Measurements from ENCODE around the gene HARS2. TPM values are rescaled to one million over a fixed set of nuclear protein-coding genes. Genes with fewer than 3 reads are reported as not detected.
"Not testable (repeated sequence)": the region's sequence is repeated elsewhere in the genome, so short reads cannot be mapped to it uniquely, and the experiment has no call there.

The HARS2 gene
- 10 to 100 TPM; 20.9 to 28.1 TPM for total RNA-seq

GRCh38 chr5:140690941-140691924 lies at the start of gene HARS2, which contains the start of gene HARS1:
HARS2 (plus strand) TSS chr5:140691455; CDS start chr5:140691649, 194 bp downstream.
HARS1 (minus strand) TSS chr5:140691370; CDS start chr5:140691304, 66 bp downstream.
- Mint-ChIP-seq H3K36me3 (ENCODE audit: low read depth) (peaks cover 49% of the 10 kb centered on the region), H3K27me3 (no peaks in the 10 kb centered on the region), H3K4me1 (peaks cover 41% of the 10 kb centered on the region), H3K9me3 (ENCODE audit: low read depth) (no peaks in the 10 kb centered on the region), H3K27ac (peak within 1 kb of the TSS; percentile 98), H3K4me3 (peak within 1 kb of the TSS; percentile 97)
- intact Hi-C loops (cut with DNase I, micrococcal nuclease) = loop anchor here (1.0 to 10.0 kb wide), 11 partner anchors 9 to 576 kb away; partner anchors contain the start of genes ANKHD1 (in 2 of the 2), IK (in 2 of the 2), NDUFA2 (in 2 of the 2) and TMCO6 (in 2 of the 2)
- CTCF ChIA-PET = interaction anchor here (0.7 to 1.6 kb wide), 7 partner anchors 9 to 328 kb away, joined by 4 to 11 read pairs (median 5); partner anchors contain the start of genes IK, NDUFA2, SLC35A4 and ZMAT2
- POLR2A ChIA-PET = interaction anchor here (0.5 to 1.6 kb wide), 13 partner anchors 9 to 290 kb away, joined by 3 to 15 read pairs (median 3); partner anchors contain the start of genes DND1, IK, NDUFA2 and WDR55
- ATAC-seq = peak; percentile 95
- peak; percentile 91 for DNase-seq

GRCh38 chr5:140641716-140642115 lies 49.5 kb upstream of the HARS2 start:
- Mint-ChIP-seq H3K27me3 (no peaks in the 10 kb centered on the region), H3K4me1 (peaks cover 39% of the 10 kb centered on the region), H3K9me3 (ENCODE audit: low read depth) (no peaks in the 10 kb centered on the region), H3K27ac (no peak overlapping the region), H3K4me3 (no peak overlapping the region), H3K36me3 (ENCODE audit: low read depth) (peaks cover 43% of the 10 kb centered on the region)
- ATAC-seq (no peak), DNase-seq (no peak)
- intact Hi-C loops (cut with DNase I, micrococcal nuclease) = no loop called here
- ChIA-PET CTCF (interaction anchor here (0.6 to 1.3 kb wide), 3 partner anchors 58 to 94 kb away, joined by 3 to 5 read pairs (median 3); partner anchors contain the start of gene ZMAT2), POLR2A (interaction anchor here (0.6 kb wide), 1 partner anchor 33 kb away, joined by 5 read pairs; no protein-coding TSS in a partner anchor)

GRCh38 chr5:140642718-140643117 lies 48.5 kb upstream of the HARS2 start:
- DNase-seq = no peak

GRCh38 chr5:140647042-140647419 lies 44.2 kb upstream of the HARS2 start:
- ChIA-PET CTCF (interaction anchor here (0.6 to 2.3 kb wide), 18 partner anchors 7 to 403 kb away, joined by 3 to 13 read pairs (median 4); partner anchors contain the start of genes CD14, EIF4EBP3, HARS1 and HARS2), POLR2A (interaction anchor here (0.6 to 2.0 kb wide), 14 partner anchors 8 to 245 kb away, joined by 3 to 17 read pairs (median 8); partner anchors contain the start of genes ANKHD1, EIF4EBP3, HARS1 and HARS2)
- peak; percentile 14 for ATAC-seq
- Mint-ChIP-seq H3K9me3 (ENCODE audit: low read depth) (no peaks in the 10 kb centered on the region), H3K27me3 (no peaks in the 10 kb centered on the region), H3K27ac (peak overlapping the region; percentile 98), H3K36me3 (ENCODE audit: low read depth) (peaks cover 52% of the 10 kb centered on the region), H3K4me1 (peaks cover 27% of the 10 kb centered on the region), H3K4me3 (peak overlapping the region; percentile 97)
- intact Hi-C loops (cut with DNase I, micrococcal nuclease) = loop anchor here (1.0 to 5.0 kb wide), 10 partner anchors 8 to 246 kb away; partner anchors contain the start of genes EIF4EBP3 (in 2 of the 2), HARS1 (in 2 of the 2), HARS2 (in 2 of the 2) and TMCO6 (in 2 of the 2)
- no peak for DNase-seq

More at GRCh38 chr5:140642718-140643117, 48.5 kb upstream of the HARS2 start:
- no peak for ATAC-seq
- H3K4me3 Mint-ChIP-seq = no peak overlapping the region
- no peaks in the 10 kb centered on the region for H3K9me3 Mint-ChIP-seq (ENCODE audit: low read depth)
- H3K27me3 Mint-ChIP-seq = no peaks in the 10 kb centered on the region
- POLR2A ChIA-PET = no interaction called here
- CTCF ChIA-PET = interaction anchor here (1.0 to 1.3 kb wide), 4 partner anchors 11 to 343 kb away, joined by 3 to 5 read pairs (median 3); partner anchors contain the start of gene ZMAT2
- intact Hi-C loops (cut with DNase I, micrococcal nuclease) = no loop called here
- peaks cover 47% of the 10 kb centered on the region for H3K36me3 Mint-ChIP-seq (ENCODE audit: low read depth)
- peaks cover 39% of the 10 kb centered on the region for H3K4me1 Mint-ChIP-seq
- H3K27ac Mint-ChIP-seq = peak overlapping the region; percentile 27

GRCh38 chr5:140658870-140659269 lies 32.4 kb upstream of the HARS2 start:
- Mint-ChIP-seq H3K27me3 (no peaks in the 10 kb centered on the region), H3K4me1 (no peaks in the 10 kb centered on the region), H3K36me3 (ENCODE audit: low read depth) (peaks cover 60% of the 10 kb centered on the region), H3K9me3 (ENCODE audit: low read depth) (no peaks in the 10 kb centered on the region), H3K4me3 (no peak overlapping the region), H3K27ac (peak overlapping the region; percentile 9)
- DNase-seq (no peak), ATAC-seq (no peak)
- intact Hi-C loops (cut with DNase I, micrococcal nuclease) = no loop called here
- POLR2A ChIA-PET = no interaction called here
- CTCF ChIA-PET = interaction anchor here (0.6 to 1.2 kb wide), 3 partner anchors 8 to 733 kb away, joined by 3 read pairs; partner anchors contain the start of genes IK and NDUFA2

GRCh38 chr5:140660371-140660770 lies 30.9 kb upstream of the HARS2 start:
- H3K9me3 Mint-ChIP-seq (ENCODE audit: low read depth); H3K4me3 Mint-ChIP-seq; ATAC-seq; H3K27me3 Mint-ChIP-seq; DNase-seq; H3K27ac Mint-ChIP-seq; POLR2A ChIA-PET; intact Hi-C loops (cut with DNase I, micrococcal nuclease); H3K4me1 Mint-ChIP-seq: not testable (repeated sequence)
- peaks cover 50% of the 10 kb centered on the region for H3K36me3 Mint-ChIP-seq (ENCODE audit: low read depth)
- CTCF ChIA-PET = interaction anchor here (0.6 kb wide), 1 partner anchor 298 kb away, joined by 3 read pairs; no protein-coding TSS in a partner anchor

- H3K27ac Mint-ChIP-seq = peak overlapping the region; percentile 96
- H3K9me3 Mint-ChIP-seq (ENCODE audit: low read depth) = no peaks in the 10 kb centered on the region
- H3K27me3 Mint-ChIP-seq = no peaks in the 10 kb centered on the region
- ATAC-seq (no peak), DNase-seq (no peak)
- CTCF ChIA-PET = interaction anchor here (0.6 to 1.5 kb wide), 4 partner anchors 16 to 255 kb away, joined by 3 to 5 read pairs (median 4); partner anchors contain the start of genes EIF4EBP3, IK and NDUFA2
- H3K36me3 Mint-ChIP-seq (ENCODE audit: low read depth) = peaks cover 56% of the 10 kb centered on the region
- H3K4me1 Mint-ChIP-seq = peaks cover 28% of the 10 kb centered on the region
- intact Hi-C loops (cut with DNase I, micrococcal nuclease) = loop anchor here (1.0 to 2.0 kb wide), 7 partner anchors 17 to 263 kb away; partner anchors contain the start of genes ANKHD1 (in 2 of the 2), APBB3 (in 2 of the 2), HARS1 (in 2 of the 2) and HARS2 (in 2 of the 2)
- H3K4me3 Mint-ChIP-seq = peak overlapping the region; percentile 98
- POLR2A ChIA-PET = interaction anchor here (0.6 to 2.6 kb wide), 5 partner anchors 17 to 559 kb away, joined by 3 to 17 read pairs (median 4); partner anchors contain the start of genes EIF4EBP3, HARS1, HARS2 and IK
These were observed 27.3 kb upstream of the HARS2 start for GRCh38 chr5:140664030-140664358.

- peaks cover 57% of the 10 kb centered on the region for H3K36me3 Mint-ChIP-seq (ENCODE audit: low read depth)
- no peaks in the 10 kb centered on the region for H3K27me3 Mint-ChIP-seq
- peak within 1 kb of the TSS; percentile 96 for H3K27ac Mint-ChIP-seq
- POLR2A ChIA-PET = interaction anchor here (0.6 to 2.6 kb wide), 9 partner anchors 17 to 559 kb away, joined by 3 to 17 read pairs (median 3); partner anchors contain the start of genes ANKHD1, EIF4EBP3, HARS1 and HARS2
- CTCF ChIA-PET = interaction anchor here (0.7 to 1.5 kb wide), 3 partner anchors 17 to 256 kb away, joined by 3 to 5 read pairs (median 4); partner anchors contain the start of genes EIF4EBP3, IK and NDUFA2
- peaks cover 28% of the 10 kb centered on the region for H3K4me1 Mint-ChIP-seq
- ATAC-seq (peak; percentile 96), DNase-seq (peak; percentile 97)
- H3K9me3 Mint-ChIP-seq (ENCODE audit: low read depth) = no peaks in the 10 kb centered on the region
- intact Hi-C loops (cut with DNase I, micrococcal nuclease) = loop anchor here (1.0 to 2.0 kb wide), 7 partner anchors 17 to 263 kb away; partner anchors contain the start of genes ANKHD1 (in 2 of the 2), APBB3 (in 2 of the 2), HARS1 (in 2 of the 2) and HARS2 (in 2 of the 2)
- H3K4me3 Mint-ChIP-seq = peak within 1 kb of the TSS; percentile 98
These were observed 26.7 kb upstream of the HARS2 start, which contains the start of gene WDR55 for GRCh38 chr5:140664359-140665119. WDR55 (plus strand) TSS chr5:140664904; CDS start chr5:140664913, 9 bp downstream.

GRCh38 chr5:140671035-140671434 lies 20.2 kb upstream of the HARS2 start:
- H3K4me3 Mint-ChIP-seq; intact Hi-C loops (cut with DNase I, micrococcal nuclease); DNase-seq; H3K27me3 Mint-ChIP-seq; ATAC-seq; CTCF ChIA-PET; POLR2A ChIA-PET; H3K27ac Mint-ChIP-seq; H3K9me3 Mint-ChIP-seq (ENCODE audit: low read depth): not testable (repeated sequence)
- peaks cover 19% of the 10 kb centered on the region for H3K4me1 Mint-ChIP-seq
- H3K36me3 Mint-ChIP-seq (ENCODE audit: low read depth) = peaks cover 57% of the 10 kb centered on the region

All from activated CD4-positive, alpha-beta T cell treated with anti-CD3 and anti-CD28 coated beads for 36 hours (primary cell).